ENCODE measurements around the gene ADAM8. TPM values are rescaled to one million over a fixed set of nuclear protein-coding genes. Genes with fewer than 3 reads are reported as not detected.

The ADAM8 gene
- total RNA-seq, 6 donors from 2014 or later = 10.4 to 93.2 (median 32.9) TPM

DNA sequence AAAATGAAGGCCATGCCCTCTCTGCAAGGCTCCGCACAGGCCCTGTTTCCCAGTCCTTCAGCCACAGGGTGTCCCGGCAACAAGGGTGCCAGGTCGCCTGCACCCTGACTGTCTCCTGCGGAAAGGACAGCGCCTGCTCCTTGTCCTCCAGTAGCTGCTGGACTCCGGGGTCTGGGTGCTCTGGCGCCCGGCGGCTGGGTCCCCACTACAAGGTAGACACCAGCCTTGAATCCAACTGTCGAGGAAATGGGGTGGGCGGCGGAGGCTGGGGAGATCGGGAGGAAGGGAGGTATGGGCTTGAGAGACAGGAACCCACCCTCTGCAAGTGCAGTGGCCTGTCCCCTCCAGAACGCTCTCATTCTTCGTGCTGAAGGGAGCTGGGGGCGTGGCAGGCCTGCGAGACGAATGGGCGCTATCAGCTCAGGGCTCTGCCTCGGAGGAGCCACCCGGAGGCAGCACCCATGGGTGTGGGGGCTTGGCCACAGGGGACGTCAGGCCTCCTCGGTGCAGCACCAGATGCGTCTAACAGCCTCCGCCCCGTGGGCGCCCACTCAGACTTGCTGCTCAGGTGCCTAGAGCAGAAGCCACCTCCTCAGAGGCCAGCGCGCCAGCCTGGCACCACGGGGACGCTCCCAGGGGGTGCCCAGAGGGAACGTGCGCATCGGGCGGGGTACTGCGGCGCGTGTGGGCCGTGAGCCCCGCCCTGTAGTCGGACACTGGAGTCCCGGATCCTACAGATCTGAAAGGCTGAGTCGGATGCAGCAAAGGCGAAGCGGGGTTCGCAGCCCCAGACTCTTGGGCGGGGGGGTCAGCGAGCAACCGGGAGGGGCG, 15.6 kb downstream of the ADAM8 start:
- DNase-seq (peak; percentile 69 to 92), ATAC-seq (ENCODE audit: low FRiP score in 2 of 2) (peak; percentile 52 to 62)
- H3K4me1 ChIP-seq = peaks cover 48 to 65% (median 53%) of the 10 kb centered on the region in 4 donors
- peaks cover 0 to 4% (median 0%) of the 10 kb centered on the region in 4 donors for H3K36me3 ChIP-seq
- peak overlapping the region; percentile 95 to 96 (median 96) for H3K27ac ChIP-seq
- TF ChIP-seq POLR2AphosphoS5 (IDR thresholded peaks at IDR 0.05) (peak in 1 of 2 donors; percentile 3), POLR2A (IDR thresholded peaks at IDR 0.05) (peak in 1 of 4 donors; percentile 50), EP300 (IDR thresholded peaks at IDR 0.05) (no peak)
- TF ChIP-seq, protein P1, sequence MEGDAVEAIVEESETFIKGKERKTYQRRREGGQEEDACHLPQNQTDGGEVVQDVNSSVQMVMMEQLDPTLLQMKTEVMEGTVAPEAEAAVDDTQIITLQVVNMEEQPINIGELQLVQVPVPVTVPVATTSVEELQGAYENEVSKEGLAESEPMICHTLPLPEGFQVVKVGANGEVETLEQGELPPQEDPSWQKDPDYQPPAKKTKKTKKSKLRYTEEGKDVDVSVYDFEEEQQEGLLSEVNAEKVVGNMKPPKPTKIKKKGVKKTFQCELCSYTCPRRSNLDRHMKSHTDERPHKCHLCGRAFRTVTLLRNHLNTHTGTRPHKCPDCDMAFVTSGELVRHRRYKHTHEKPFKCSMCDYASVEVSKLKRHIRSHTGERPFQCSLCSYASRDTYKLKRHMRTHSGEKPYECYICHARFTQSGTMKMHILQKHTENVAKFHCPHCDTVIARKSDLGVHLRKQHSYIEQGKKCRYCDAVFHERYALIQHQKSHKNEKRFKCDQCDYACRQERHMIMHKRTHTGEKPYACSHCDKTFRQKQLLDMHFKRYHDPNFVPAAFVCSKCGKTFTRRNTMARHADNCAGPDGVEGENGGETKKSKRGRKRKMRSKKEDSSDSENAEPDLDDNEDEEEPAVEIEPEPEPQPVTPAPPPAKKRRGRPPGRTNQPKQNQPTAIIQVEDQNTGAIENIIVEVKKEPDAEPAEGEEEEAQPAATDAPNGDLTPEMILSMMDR (IDR thresholded peaks at IDR 0.05) = peak in 2 of 6 experiments; percentile 4 to 5
- 21% methylated on average over 43 of the region's 50 CpGs; no CpG with 5 or more reads in 1 of the 2 donors for WGBS, 2 donors
- peak overlapping the region; percentile 74 to 98 (median 78) for H3K4me3 ChIP-seq
- H3K27me3 ChIP-seq = no peaks in the 10 kb centered on the region
- no peaks in the 10 kb centered on the region for H3K9me3 ChIP-seq

DNA sequence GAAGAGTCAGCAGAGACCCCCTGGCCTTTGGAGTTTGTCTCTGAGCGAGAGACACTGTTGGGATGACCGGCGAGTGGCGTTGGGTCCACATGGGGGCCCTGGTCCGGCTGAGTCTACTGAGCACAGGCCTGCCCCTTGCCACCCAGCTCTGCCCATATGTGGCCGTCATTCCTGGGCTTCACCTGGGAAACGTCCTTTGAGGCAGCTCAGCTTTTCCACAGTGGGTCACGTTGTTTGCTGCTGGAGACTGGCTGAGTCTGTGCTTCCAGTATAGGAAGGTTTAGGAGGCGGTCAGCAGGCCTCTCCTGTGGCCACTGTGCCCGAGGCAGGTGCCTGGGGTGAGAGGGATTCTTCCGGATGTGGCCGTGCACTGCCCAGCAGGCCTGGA, 17.1 kb downstream of the ADAM8 start:
- TF ChIP-seq EP300 (IDR thresholded peaks at IDR 0.05) = no peak
- TF ChIP-seq, protein P1 (IDR thresholded peaks at IDR 0.05) = no peak
- no peak for TF ChIP-seq POLR2A (IDR thresholded peaks at IDR 0.05)
- no peak for TF ChIP-seq POLR2AphosphoS5 (IDR thresholded peaks at IDR 0.05)
- H3K27ac ChIP-seq = peak overlapping the region; percentile 79 to 93 (median 82)
- H3K27me3 ChIP-seq = no peaks in the 10 kb centered on the region
- H3K9me3 ChIP-seq = no peaks in the 10 kb centered on the region
- ATAC-seq (ENCODE audit: low FRiP score in 2 of 2) (no peak), DNase-seq (peak in 1 of 2 donors; percentile 33)
- 58 to 60% methylated on average over 7 to 12 of the region's 12 CpGs for WGBS, 2 donors
- no peaks in the 10 kb centered on the region for H3K36me3 ChIP-seq
- peaks cover 48 to 62% (median 53%) of the 10 kb centered on the region in 4 donors for H3K4me1 ChIP-seq
- H3K4me3 ChIP-seq = no peak overlapping the region

DNA sequence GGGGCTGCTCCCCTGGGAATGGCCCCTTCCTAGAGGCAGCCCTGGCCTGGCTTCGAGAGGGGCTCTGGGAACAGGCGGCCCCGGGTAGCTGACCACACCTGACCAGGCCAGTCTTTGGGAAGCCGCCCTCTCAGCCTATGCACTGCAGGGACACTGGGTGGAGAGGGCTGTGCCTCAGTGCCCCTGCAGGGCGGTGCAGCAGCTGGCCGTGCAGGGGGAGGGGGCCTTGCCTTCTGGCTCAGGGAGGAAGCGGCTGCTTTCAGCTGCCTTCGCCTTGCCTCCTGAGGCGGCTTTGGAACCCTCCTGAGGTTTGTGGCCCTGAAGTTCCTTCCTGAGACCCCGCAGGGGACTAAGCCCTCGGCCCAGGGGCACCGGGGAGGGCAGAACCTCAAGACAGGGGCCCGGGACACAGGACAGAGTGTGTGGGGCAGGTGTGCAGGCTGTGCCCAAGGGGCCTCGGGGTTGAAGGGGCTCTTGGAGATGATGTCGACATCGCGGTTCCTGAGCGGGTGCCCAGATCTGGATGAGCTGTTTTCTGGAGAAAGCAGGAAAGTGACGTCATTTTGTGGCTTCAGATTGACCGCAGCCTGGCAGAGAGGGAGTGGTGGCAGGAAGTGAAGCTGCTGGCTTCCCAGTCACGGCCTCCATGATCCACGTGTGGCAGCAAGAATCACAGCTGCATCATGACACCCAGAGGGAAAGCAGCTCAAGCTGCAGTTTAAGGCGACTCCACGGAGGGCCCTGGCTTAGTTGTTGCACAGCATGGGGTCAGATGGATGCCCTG, 17.7 kb downstream of the ADAM8 start:
- Histone ChIP-seq H3K36me3 (no peaks in the 10 kb centered on the region), H3K4me1 (peaks cover 48 to 56% (median 53%) of the 10 kb centered on the region in 4 donors), H3K27me3 (no peaks in the 10 kb centered on the region), H3K27ac (peak overlapping the region; percentile 79 to 93 (median 82)), H3K4me3 (no peak overlapping the region), H3K9me3 (no peaks in the 10 kb centered on the region)
- TF ChIP-seq EP300 (IDR thresholded peaks at IDR 0.05) (peak; percentile 16 to 92 (median 67)), POLR2AphosphoS5 (IDR thresholded peaks at IDR 0.05) (peak; percentile 89 to 94), POLR2A (IDR thresholded peaks at IDR 0.05) (peak in 1 of 4 donors; percentile 74)
- TF ChIP-seq, protein P1 (IDR thresholded peaks at IDR 0.05) = peak in 1 of 6 experiments; percentile 4
- peak; percentile 84 to 96 for DNase-seq
- ATAC-seq (ENCODE audit: low FRiP score in 2 of 2) = peak; percentile 75 to 76
- 25 to 40% methylated on average over 16 to 20 of the region's 24 CpGs for WGBS, 2 donors

DNA sequence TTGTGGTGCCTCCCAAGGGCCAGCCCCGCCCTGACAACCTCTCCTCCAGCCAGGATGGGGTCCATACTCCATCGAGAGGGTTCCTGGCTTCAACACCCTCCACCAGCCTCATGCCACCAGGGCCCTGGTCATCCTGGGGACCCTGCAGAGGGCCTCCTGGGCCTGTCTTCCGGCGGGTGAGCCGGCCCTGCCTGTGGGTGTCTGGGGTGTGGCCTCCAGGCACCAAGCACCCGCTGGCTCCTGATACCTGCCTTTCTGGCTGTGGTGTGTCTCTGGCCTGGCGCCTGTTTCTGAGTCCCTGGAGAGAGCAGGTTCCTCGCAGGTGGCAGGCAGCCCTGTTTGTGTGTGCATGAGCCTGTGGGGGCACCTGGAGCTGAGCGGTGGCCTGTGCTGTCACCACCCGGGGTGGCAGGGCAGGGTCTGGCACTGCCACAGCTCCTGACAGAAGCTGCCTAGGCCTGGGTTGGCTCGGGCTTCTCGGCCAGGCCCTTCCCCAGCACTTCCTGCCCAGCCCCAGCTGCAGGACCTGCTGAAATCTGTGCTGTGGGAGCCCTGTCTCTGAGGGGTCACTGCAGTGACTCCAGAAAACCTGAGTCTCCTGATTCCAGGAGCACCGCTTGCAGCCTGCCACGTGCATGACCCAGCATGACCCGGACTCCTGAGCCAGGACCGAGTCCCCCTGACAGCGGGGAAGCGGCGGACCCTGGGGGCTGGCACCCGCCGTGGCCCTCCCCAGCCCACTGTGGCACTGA, 18.4 kb downstream of the ADAM8 start:
- no peaks in the 10 kb centered on the region for H3K36me3 ChIP-seq
- peak overlapping the region in 2 of 4 donors; percentile 4 to 29 for H3K4me3 ChIP-seq
- peak; percentile 11 to 42 for ATAC-seq (ENCODE audit: low FRiP score in 2 of 2)
- H3K9me3 ChIP-seq = no peaks in the 10 kb centered on the region
- TF ChIP-seq EP300 (IDR thresholded peaks at IDR 0.05) (no peak), POLR2A (IDR thresholded peaks at IDR 0.05) (no peak), POLR2AphosphoS5 (IDR thresholded peaks at IDR 0.05) (no peak)
- TF ChIP-seq, protein P1 (IDR thresholded peaks at IDR 0.05) = no peak
- WGBS, 2 donors = 40 to 45% methylated on average over 1 to 18 of the region's 21 CpGs
- peaks cover 48 to 56% (median 53%) of the 10 kb centered on the region in 4 donors for H3K4me1 ChIP-seq
- peak; percentile 86 to 89 for DNase-seq
- peak overlapping the region; percentile 79 to 93 (median 82) for H3K27ac ChIP-seq
- H3K27me3 ChIP-seq = no peaks in the 10 kb centered on the region
